Measurements from ENCODE around the gene ZNF614.
"Not testable (repeated sequence)": the region's sequence is repeated elsewhere in the genome, so short reads cannot be mapped to it uniquely, and the experiment has no call there.

The ZNF614 gene

GRCh38 chr19:52028027-52028779, at the start of gene ZNF614:
ZNF614 (minus strand) TSS chr19:52028379; CDS start chr19:52025745, 2,634 bp downstream.
- peak; percentile 92 for DNase-seq

GRCh38 chr19:52070496-52070895, 42.3 kb upstream of the ZNF614 start:
- no peak for DNase-seq

DNA sequence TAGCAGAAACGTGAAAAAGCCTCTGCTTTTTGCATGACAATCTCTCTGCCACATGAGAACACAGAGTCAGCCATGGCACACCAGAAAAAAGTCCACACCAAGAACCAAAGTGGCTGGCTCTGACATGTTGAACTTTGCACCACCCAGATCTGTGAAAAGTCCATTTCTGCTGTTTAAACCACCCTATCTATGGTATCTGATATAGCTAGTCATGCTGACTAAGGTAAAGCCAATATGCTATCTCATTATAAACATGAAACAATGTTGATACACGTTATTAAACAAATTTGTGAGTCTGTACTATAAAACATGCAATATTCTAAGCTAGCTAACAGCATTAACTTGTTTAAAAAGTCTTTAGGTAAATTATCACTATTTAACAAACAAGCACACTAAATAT, 41.5 kb upstream of the ZNF614 start:
- DNase-seq = no peak

- no peak for DNase-seq
Observed at GRCh38 chr19:52066258-52066863, 38.2 kb upstream of the ZNF614 start.

GRCh38 chr19:52065399-52065798, 37.2 kb upstream of the ZNF614 start:
- DNase-seq = no peak

DNA sequence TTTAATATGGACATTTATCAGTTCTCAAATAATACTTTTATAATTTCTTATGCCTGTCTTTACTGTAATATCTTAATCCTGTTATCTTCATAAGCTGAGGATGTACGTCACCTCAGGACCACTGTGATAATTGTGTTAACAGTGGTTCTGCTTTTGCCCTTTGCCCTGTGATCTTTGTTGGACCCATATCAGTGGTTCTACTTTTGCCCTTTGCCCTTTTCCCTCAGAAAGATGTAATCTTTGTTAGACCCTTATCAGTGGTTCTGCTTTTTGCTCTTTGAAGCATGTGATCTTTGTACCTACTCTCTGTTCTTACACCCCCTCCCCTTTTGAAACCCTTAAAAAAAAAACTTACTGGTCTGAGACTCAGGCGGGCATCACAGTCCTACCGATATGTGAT, 28.3 kb upstream of the ZNF614 start:
- DNase-seq = not testable (repeated sequence)

GRCh38 chr19:52051736-52052135, 23.6 kb upstream of the ZNF614 start:
- not testable (repeated sequence) for DNase-seq

DNA sequence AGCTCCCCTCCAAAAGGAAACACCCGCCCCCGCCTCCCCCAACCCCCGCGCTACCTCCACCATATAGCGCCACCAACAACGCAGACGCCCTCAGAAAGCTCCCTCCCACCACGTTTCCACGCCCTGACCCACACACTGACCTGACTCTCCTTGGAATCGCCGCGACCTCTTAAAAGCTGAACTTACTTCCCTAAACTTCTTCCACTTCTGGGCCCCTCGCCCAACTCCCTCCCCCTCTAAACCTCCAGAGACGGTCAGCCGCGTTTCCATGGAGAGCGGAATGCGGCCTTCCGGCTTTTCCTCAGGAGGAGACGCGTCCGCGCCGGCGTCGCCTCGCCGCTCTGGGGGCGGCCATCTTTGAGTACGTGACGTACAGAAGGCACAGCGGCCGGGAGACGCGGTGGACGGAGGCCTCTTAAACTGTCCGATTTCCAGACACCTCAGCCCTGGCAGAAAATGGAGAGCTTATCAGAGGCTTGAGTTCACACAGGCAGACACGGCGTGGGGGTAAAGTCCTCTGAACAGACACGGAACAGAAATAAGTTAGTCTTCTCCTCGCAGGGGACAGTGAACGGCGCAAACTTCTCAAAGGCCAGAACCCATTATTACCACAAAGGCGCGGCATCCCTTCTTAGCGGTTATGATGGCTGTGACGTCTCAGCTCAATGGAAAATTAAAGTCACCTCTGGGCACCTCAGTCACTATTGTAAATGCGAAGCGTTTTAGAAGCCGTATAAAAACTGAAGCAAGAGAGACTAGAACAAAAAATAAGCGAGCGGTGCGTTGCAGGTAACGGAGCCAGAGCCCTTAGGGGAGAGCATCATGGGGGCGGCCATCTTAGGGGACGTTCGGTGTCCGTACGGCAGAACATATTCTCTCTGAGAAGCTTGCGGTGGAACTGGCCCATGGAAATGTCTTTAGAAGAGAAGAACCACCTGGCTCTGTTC, 20.6 kb upstream of the ZNF614 start, which contains the start of gene ZNF432:
TSS of gene ZNF432 (minus strand) at position 284 of the 947 bp plus-strand sequence. CDS start 1,970 bp downstream, outside the sequence.
- peak; percentile 85 for DNase-seq

GRCh38 chr19:52039169-52039568, 11.0 kb upstream of the ZNF614 start:
- no peak for DNase-seq

DNA sequence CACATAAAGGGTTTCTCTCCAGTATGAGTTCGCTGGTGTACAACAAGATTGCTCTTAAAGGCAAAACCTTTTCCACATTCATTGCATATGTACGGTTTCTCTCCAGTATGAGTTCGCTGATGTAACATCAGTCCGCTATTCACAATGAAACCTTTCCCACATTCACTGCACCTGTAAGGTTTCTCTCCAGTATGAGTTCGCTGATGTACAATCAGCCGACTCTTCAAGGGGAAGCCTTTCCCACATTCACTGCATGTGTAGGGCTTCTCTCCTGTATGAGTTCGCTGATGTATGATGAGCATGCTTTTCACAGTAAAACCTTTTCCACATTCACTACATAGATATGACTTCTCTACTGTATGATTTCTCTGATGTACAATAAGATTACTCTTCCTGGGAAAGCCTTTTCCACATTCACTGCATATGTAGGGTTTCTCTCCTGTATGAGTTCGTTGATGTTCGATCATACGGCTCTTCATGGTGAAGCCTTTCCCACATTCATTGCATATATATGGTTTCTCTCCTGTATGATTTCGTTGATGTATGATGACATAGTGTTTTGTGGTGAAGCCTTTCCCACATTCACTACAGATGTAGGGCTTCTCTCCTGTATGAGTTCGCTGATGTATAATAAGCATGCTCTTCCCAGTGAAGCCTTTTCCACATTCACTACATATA, 6.0 kb upstream of the ZNF614 start:
- DNase-seq = no peak

- DNase-seq = peak; percentile 57
Observed at GRCh38 chr19:52028780-52029123, 573 bp upstream of the ZNF614 start.

- DNase-seq = not testable (repeated sequence)
Observed at GRCh38 chr19:52026255-52026990, 1.8 kb downstream of the ZNF614 start.

DNA sequence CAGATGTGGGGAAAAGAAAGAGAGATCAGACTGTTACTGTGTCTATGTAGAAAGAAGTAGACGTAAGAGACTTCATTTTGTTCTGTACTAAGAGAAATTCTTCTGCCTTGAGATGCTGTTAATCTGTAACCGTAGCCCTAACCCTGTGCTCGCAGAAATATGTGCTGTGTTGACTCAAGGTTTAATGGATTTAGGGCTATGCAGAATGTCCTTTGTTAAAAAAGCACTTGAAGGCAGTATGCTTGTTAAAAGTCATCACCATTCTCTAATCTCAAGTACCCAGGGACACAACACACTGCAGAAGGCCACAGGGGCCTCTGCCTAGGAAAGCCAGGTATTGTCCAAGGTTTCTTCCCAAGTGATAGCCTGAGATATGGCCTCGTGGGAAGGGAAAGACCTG, 3.7 kb downstream of the ZNF614 start:
- DNase-seq = not testable (repeated sequence)

- DNase-seq = no peak
Observed at GRCh38 chr19:52022193-52022592, 6.0 kb downstream of the ZNF614 start.

- DNase-seq = no peak
Observed at GRCh38 chr19:52020506-52020905, 7.7 kb downstream of the ZNF614 start.

GRCh38 chr19:52010674-52011073, 17.5 kb downstream of the ZNF614 start:
- no peak for DNase-seq

DNA sequence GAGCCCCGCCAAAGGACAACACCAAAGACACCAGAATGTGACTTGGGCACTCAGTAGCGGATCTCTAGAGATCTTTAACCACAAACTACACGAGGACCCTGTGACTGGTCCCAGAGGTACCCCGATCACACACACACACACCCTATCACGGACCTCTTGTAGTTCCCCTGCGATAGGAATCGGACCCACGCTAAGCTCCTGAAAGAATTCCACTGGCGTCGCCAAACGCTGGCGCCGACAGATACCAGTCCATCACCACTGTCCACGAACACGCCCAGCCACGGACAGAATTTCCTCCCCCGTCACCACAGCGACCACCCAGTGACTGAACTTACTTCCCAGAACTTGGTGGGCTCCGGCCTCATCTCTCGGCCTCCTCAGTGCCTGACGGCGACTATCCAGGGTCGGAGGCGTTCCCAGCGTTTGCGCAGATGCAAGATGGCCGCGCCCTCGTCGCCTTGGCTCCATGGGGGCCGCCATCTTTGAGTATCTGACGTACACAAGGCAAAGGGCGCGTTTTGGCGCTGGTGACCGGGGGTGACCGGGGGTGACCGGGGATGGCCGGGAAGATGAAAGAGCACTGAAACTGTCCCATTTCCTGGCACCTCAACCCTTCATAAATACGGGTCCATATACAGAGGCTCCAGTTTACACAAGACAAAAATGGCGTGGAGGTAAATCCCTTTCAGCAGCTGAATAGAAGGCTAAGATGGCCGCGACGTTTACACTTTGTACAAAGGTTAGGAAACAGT, 20.2 kb downstream of the ZNF614 start, which contains the start of gene ZNF615:
TSS of gene ZNF615 (minus strand) at position 406 of the 752 bp plus-strand sequence. CDS start 4,500 bp downstream, outside the sequence.
- peak; percentile 76 for DNase-seq

GRCh38 chr19:52007451-52007805, 20.8 kb downstream of the ZNF614 start:
- no peak for DNase-seq

DNA sequence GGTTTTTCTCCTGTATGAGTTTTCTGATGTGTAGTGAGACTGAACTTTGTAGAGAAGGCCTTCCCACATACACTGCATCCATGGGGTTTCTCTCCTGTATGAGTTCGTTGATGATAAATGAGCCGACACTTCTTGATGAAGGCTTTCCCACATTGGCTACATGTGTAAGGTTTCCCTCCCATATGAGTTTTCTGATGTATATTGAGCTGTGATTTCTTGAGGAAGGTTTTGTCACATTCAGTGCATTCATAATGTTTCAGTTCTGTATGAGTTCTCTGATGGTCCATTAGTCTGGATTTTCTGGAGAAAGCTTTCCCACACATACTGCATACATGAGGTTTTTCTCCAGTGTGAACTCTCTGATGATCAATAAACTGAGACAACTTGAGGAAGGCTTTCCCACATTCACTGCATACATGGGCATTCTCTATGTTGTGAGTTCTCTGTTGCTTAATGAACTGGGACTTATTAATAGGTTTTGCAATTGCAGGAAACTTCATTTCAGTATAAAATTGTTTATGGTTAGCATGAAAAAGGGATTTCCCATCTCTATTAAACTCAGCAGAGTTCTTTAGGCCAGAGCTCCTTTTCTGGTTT, 34.0 kb downstream of the ZNF614 start:
- DNase-seq = no peak

- DNase-seq = no peak
Observed at GRCh38 chr19:51993422-51993821, 34.8 kb downstream of the ZNF614 start.
